ENCODE measurements around the gene WWP2.
"Not testable (repeated sequence)": the region's sequence is repeated elsewhere in the genome, so short reads cannot be mapped to it uniquely, and the experiment has no call there.

Gene WWP2

GRCh38 chr16:69951017-69951671, 189.0 kb downstream of the WWP2 start, which contains the start of gene CLEC18A:
Gene CLEC18A (plus strand): TSS chr16:69951334. CDS start chr16:69951367, 33 bp downstream.
- not testable (repeated sequence) for DNase-seq (ENCODE audit: low spot score)

DNA sequence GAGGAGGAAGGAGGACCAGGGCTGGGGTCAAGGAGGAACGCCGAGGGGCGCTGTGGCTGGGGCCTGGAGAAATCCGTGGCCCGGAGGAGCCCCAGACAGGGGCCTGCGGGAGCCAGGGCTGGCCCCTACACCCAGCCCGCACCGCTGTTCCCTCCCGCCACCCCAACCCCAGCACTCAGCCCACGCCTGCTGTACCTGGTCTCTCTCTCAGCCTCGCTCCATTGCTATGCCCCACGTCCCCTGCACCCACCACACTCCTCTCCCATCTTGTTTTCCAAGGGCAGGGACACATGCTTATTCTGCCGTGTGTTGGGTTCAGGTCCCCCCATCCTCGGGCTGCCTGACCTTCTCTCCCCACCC, 189.5 kb downstream of the WWP2 start:
- DNase-seq (ENCODE audit: low spot score), result not testable (repeated sequence)

DNA sequence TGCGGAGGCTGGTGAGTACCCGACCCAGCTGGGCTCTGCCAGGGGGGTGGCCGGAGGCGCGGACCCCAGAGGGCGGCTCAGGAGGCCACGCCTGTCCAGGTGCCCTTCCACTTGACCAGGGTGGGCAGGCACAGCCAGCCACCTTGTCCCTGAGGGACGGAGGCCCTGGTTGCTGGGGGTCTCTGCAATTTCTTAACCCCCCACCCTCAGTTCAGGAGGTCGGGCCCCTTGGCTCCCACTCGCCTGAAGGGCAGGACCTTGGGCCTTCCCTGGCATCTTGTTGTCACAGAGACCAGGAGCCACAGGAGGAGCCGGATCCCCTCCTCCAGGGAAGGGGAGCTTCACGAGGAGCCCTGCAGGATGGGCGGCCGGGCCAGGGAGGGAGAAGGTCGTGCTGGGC, 190.0 kb downstream of the WWP2 start:
- DNase-seq (ENCODE audit: low spot score), result not testable (repeated sequence)

GRCh38 chr16:69952572-69953355, 190.6 kb downstream of the WWP2 start:
- DNase-seq (ENCODE audit: low spot score), result not testable (repeated sequence)

GRCh38 chr16:69954241-69954640, 192.1 kb downstream of the WWP2 start:
- DNase-seq (ENCODE audit: low spot score), result not testable (repeated sequence)

DNA sequence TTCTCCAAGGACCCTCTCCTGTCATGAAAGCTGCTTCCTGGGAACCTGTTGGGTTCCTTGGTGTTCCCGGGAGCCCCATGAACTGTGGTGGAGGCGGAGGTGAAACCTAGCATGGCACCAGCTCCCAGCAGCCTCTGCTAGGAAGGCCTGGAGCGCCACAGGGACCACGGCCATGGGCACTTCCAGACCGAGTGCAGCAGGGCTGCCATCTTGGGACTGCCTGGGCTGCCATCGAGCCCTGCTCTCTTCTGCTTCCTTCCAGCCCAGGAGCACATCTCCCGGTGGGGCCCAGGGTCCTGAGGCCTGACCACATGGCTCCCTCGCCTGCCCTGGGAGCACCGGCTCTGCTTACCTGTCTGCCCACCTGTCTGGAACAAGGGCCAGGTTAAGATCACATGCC, 201.2 kb downstream of the WWP2 start:
- DNase-seq (ENCODE audit: low spot score), result not testable (repeated sequence)

GRCh38 chr16:69964960-69965660, 203.0 kb downstream of the WWP2 start:
- not testable (repeated sequence) for DNase-seq (ENCODE audit: low spot score)

DNA sequence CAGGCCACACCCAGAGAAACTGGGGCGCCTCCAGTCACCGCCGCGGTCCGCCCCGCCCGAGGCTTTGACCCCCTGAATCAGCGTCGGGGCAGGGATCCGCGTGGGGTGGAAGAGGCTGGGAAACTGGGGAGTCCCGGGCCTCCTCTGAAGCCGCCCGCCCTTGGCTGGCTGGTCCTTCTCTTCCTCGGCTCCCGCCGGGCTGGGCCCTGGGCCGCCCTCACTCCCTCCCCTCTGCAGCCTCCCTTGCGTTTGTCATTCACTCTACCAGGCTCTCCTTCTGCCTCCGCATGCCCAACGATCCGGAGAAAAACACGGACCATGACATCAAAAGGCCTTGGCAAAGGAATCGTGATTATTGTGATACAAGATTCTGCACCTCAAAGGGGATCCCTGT, 203.5 kb downstream of the WWP2 start:
- DNase-seq (ENCODE audit: low spot score), result not testable (repeated sequence)

DNA sequence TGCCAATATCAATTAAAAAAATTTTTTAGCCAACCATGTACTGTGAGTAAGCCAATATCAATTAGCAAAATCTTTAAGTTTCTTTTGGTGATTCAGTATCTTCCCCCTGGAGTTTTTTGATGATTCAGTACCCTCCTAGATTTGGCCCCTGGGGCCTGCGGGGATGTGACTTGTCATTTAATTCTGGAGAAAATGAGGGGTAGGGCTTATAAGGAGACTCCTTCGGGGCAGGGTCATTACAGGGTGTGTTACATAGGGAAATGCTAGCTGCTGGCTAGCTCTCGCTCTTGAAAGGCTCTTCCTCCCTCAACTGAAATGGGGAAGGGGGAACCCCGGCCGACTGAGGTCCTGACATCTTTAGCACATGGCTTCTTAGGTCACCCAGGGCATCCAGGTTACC, 205.6 kb downstream of the WWP2 start:
- not testable (repeated sequence) for DNase-seq (ENCODE audit: low spot score)

- not testable (repeated sequence) for DNase-seq (ENCODE audit: low spot score)
Measured at GRCh38 chr16:69968125-69968524, 206.0 kb downstream of the WWP2 start.

GRCh38 chr16:69969657-69970056, 207.5 kb downstream of the WWP2 start:
- DNase-seq (ENCODE audit: low spot score), result not testable (repeated sequence)

- not testable (repeated sequence) for DNase-seq (ENCODE audit: low spot score)
Measured at GRCh38 chr16:69972120-69972519, 210.0 kb downstream of the WWP2 start.

- not testable (repeated sequence) for DNase-seq (ENCODE audit: low spot score)
Measured at GRCh38 chr16:69972935-69973334, 210.8 kb downstream of the WWP2 start.

- DNase-seq (ENCODE audit: low spot score), result not testable (repeated sequence)
Measured at GRCh38 chr16:69985196-69985595, 223.1 kb downstream of the WWP2 start.
